GM13976 (cell line): Measurements from ENCODE around the gene CHST12.
"Not testable (repeated sequence)": the region's sequence is repeated elsewhere in the genome, so short reads cannot be mapped to it uniquely, and the experiment has no call there.

Source experiments
- DNase-seq: peaks from one replicate; pipeline ENCODE4 v3.0.0; 2012; ENCODE audit warnings: low spot score
- in situ Hi-C: fragments of 300-500 bp; cut with MboI; formaldehyde crosslinking; loops from one replicate; pipeline ENCODE4 v1.12.0; 2022; ENCODE audit warnings: low sequenced_read_pairs, mixed read lengths, inconsistent platforms; ENCODE audit not compliant: unreplicated experiment
- TF ChIP-seq, protein P1 (sequence below): IDR thresholded peaks from 2 replicates; pipeline ENCODE4 v1.5.1; 2012; ENCODE audit warnings: borderline replicate concordance, mild to moderate bottlenecking; ENCODE audit not compliant: insufficient read depth; ENCODE audit errors: extremely low read depth, missing control alignments, control extremely low read depth

The CHST12 gene

DNA sequence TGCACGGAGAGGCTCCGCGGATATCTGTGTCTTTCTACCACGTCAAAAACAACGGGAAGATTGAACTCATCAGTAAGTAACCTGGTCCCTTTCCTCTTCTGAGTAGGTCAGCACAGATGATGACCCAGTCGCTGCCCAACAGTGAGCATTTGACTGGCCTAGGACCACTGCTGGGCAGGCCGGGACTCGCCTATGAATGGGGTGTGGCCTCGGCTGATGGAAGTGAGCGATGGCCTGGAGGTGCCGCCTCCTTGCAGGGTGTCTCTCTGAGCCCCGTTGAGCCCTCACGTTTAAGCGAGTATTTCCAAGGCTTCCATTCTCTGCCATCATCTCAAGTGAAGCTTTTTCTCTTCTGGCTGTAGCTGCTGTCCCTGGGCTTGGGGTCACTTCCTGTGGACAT lies 30.7 kb upstream of the CHST12 start:
- TF ChIP-seq, protein P1, sequence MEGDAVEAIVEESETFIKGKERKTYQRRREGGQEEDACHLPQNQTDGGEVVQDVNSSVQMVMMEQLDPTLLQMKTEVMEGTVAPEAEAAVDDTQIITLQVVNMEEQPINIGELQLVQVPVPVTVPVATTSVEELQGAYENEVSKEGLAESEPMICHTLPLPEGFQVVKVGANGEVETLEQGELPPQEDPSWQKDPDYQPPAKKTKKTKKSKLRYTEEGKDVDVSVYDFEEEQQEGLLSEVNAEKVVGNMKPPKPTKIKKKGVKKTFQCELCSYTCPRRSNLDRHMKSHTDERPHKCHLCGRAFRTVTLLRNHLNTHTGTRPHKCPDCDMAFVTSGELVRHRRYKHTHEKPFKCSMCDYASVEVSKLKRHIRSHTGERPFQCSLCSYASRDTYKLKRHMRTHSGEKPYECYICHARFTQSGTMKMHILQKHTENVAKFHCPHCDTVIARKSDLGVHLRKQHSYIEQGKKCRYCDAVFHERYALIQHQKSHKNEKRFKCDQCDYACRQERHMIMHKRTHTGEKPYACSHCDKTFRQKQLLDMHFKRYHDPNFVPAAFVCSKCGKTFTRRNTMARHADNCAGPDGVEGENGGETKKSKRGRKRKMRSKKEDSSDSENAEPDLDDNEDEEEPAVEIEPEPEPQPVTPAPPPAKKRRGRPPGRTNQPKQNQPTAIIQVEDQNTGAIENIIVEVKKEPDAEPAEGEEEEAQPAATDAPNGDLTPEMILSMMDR, result no peak
- DNase-seq, result no peak
- in situ Hi-C loops, result no loop called here

DNA sequence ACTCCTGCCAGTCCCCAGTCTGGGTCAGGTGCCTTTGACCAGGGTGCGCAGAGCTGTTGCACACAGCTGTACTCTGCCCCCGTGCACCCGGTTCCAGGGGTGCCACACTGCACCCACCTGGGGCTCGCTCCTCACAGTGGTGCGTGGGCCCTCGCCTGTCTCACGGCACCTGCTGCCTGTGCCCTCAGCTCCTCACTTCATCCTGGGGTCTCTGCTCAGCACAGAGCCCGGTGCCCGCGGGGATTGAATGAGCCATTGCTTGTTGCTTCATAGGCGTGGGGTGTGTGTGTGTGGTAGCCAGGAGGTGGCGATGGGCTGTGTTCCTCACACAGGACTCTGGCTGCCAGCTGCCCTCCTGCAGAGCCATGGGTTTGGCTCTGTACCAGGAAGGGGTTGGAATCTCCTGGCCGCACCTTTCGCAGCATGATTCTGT lies 30.3 kb upstream of the CHST12 start:
- DNase-seq, result no peak
- TF ChIP-seq, protein P1, result no peak
- in situ Hi-C loops, result no loop called here

DNA sequence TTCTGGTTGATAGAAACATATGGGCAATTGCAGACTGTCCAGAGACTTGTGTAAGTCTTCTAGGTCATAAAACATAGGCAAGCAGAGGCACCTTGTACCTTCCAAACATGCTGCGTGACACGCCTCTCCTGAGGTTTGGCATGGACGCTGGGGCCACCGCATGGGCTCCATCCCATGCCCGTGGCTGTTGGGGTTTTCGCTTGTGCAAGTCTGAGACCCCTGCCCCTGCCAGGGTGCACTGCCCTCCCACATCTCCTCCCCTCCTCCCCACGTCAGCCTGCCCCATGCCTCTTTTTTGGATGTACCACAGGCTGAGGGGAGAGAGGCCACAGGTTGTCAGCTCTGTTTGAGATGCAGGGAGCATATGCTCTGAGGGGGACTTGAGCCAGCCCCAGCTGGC lies 29.8 kb upstream of the CHST12 start:
- TF ChIP-seq, protein P1, result no peak
- no peak for DNase-seq
- in situ Hi-C loops, result no loop called here

DNA sequence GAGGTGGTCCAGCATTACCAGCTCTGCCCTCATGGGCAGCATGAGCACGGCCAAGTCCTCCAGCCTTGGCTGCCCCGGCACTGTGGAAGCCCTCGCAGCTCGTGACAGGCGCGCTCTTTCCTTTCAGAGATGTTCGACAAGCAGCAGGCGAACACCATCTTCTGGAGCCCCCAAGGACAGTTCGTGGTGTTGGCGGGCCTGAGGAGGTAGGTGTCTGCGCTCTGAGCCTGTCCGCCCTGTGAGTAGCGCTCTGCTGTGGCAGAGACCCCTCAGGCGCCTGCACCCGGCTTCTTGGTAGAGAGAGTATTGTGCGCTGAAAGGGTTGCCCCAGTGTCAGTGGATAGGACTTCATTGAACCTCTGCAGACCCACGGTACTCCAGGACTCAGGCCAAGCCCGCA lies 29.0 kb upstream of the CHST12 start:
- no peak for DNase-seq
- TF ChIP-seq, protein P1, result no peak
- in situ Hi-C loops, result no loop called here

DNA sequence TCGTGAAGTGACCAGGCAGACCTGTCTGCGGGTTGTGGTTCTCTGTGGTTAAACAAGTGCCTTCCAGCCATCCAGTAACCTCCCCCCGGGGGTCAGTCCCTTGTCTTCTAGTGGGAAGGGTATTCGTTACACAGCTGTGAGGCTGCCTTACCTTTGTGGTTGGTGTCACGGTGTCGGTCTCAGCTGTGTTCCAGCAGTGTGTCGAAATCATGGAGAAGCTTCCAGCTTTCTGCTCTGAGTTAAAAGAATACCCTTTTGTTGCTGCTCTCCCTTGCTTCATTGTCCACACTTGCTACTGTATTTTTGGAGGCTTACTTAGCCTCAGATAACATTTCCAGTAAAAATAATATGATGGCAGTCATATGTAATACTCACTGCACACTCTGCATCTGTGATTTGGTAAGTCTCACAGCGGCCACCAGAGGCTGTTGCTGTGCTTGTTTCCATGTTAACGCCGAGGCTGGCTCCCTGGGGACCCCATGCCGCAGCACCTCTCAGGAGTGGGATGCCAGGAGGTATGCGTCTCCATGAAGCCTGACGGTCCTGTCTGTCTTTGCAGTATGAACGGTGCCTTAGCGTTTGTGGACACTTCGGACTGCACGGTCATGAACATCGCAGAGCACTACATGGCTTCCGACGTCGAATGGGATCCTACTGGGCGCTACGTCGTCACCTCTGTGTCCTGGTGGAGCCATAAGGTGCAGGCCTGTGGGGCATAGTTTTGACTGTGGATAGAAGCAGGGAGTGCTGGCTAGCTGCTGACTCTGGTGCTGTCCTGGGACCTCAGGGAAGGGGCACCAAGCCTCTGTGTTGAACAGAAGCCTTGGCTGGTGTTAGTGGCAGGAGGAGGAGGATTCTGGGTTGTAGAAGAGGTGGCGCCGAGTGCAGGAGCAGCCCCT lies 28.3 kb upstream of the CHST12 start:
- in situ Hi-C loops, result no loop called here
- DNase-seq, result no peak
- TF ChIP-seq, protein P1, result no peak

DNA sequence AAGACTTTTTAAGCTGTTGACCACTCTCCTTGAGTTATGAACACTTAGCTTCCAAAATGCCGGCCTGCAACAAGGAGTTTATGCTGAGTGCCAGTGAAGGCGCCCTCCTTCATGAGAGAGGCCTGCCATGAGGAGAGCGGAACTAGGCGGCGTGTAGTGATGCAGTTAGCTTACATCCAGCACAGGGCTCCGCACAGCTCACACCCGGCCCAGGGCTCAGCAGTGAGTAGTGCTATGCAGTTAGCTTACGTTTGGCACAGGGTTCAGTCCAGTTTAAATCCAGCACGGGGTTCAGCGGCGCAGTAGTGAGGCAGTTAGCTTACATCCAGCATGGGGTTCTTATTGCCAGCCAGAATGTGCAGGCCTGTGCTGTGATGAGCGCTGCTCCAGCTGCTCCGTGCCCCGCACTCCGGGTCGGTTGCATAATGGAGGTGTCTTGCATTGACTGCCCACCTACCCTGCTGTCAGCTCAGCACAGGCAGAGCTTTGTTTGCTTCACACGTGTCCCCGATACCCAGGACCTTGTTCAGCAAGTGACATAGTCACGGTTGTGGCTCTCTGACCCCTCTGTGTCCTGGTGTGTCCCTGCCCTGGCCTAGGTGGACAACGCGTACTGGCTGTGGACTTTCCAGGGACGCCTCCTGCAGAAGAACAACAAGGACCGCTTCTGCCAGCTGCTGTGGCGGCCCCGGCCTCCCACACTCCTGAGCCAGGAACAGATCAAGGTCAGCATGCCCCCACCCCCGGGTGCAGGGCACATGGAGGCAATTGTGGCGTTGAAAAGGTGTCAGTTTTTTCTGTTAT lies 26.9 kb upstream of the CHST12 start:
- no peak for DNase-seq
- in situ Hi-C loops, result no loop called here
- TF ChIP-seq, protein P1, result no peak

DNA sequence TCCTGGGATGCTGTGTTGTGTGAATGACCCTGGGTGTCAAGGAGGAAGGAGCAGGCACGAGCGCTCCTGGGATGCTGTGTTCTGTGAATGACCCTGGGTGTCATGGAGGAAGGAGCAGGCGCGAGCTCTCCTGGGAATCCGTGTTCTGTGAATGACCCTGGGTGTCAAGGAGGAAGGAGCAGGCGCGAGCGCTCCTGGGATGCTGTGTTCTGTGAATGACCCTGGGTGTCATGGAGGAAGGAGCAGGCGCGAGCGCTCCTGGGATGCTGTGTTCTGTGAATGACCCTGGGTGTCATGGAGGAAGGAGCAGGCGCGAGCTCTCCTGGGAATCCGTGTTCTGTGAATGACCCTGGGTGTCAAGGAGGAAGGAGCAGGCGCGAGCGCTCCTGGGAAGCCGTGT lies 25.9 kb upstream of the CHST12 start:
- in situ Hi-C loops, DNase-seq: not testable (repeated sequence)

DNA sequence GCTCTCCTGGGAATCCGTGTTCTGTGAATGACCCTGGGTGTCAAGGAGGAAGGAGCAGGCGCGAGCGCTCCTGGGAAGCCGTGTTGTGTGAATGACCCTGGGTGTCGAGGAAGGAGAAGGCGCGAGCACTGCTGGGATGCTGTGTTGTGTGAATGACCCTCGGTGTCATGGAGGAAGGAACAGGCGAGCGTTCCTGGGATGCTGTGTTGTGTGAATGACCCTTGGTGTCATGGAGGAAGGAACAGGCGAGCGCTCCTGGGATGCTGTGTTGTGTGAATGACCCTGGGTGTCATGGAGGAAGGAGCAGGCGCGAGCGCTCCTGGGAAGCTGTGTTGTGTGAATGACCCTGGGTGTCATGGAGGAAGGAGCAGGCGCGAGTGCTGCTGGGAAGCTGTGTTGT lies 25.3 kb upstream of the CHST12 start:
- in situ Hi-C loops, DNase-seq: not testable (repeated sequence)
